A549 (cell line): ENCODE results near the gene BRSK2. TPM values are rescaled to one million over a fixed set of nuclear protein-coding genes. Genes with fewer than 3 reads are reported as not detected.

Source experiments
- ATAC-seq, 2 experiments: fragments of 200-7000 bp in 1 of 2; fragments of >200 bp in 1 of 2; cut with Nextera tagmentation in 1 of 2; cut with Tn5 transposase in 1 of 2; 3 replicates each; pipeline versions ENCODE4 v1.8.0 to v1.9.1; 2018 to 2020; ENCODE audit warnings: mild to moderate bottlenecking in 1 of 2, moderate library complexity in 1 of 2
- CTCF ChIA-PET: fragments of 300-600 bp; sonication (Branson Sonifier 250); formaldehyde crosslinking; extraction: SDS; loops from one replicate; lab custom pipeline; 2021; ENCODE audit warnings: antibody characterized with exemption, inconsistent platforms; lab: Yijun Ruan, JAX
- POLR2A ChIA-PET: fragments of 350-600 bp; formaldehyde crosslinking; extraction: SDS; loops from one replicate; lab custom pipeline; 2021; ENCODE audit warnings: antibody characterized with exemption, inconsistent platforms; lab: Yijun Ruan, JAX
- DNase-seq, 2 experiments: peaks; one replicate each; pipeline versions ENCODE4 v3.0.0 to v3.0.0-alpha.2; 2011 to 2016; ENCODE audit warnings: low read depth in 1 of 2, low spot score in 1 of 2
- FAIRE-seq: peaks from 2 replicates; lab custom pipeline; 2011; peaks lifted over from hg19 to GRCh38; lab: Jason Lieb, UNC
- H3K27ac ChIP-seq, 2 experiments: fragments of >200 bp; sonication (Bioruptor Twin); formaldehyde crosslinking; 3 replicates each; pipeline ENCODE4 v1.5.1; 2016 to 2017
- H3K4me1 ChIP-seq: fragments of >200 bp; sonication (Bioruptor Twin); formaldehyde crosslinking; 3 replicates; pipeline ENCODE4 v1.6.1; 2016
- H3K4me2 ChIP-seq: fragments of >200 bp; sonication (Bioruptor Twin); formaldehyde crosslinking; 3 replicates; pipeline ENCODE4 v1.6.1; 2016
- H3K4me3 ChIP-seq: fragments of >200 bp; sonication (Bioruptor Twin); formaldehyde crosslinking; 3 replicates; pipeline ENCODE4 v1.5.1; 2016
- H3K9me3 ChIP-seq: fragments of >200 bp; sonication (Bioruptor Twin); formaldehyde crosslinking; 3 replicates; pipeline ENCODE4 v1.6.1; 2016
- CEBPB ChIP-seq, 2 experiments: fragments of >200 bp in 1 of 2; sonication (Bioruptor Twin) in 1 of 2; formaldehyde crosslinking in 1 of 2; IDR thresholded peaks; 2 replicates each; pipeline ENCODE4 v1.6.1; 2012 to 2016
- CHD2 ChIP-seq: fragments of 150-350 bp; IDR thresholded peaks from 2 replicates; pipeline ENCODE4 v1.6.1; 2014; ENCODE audit warnings: low read length; ENCODE audit not compliant: partially characterized antibody
- ESRRA ChIP-seq: fragments of 150-350 bp; IDR thresholded peaks from 2 replicates; pipeline ENCODE4 v1.6.1; 2014; ENCODE audit warnings: mild to moderate bottlenecking, low read length, borderline replicate concordance
- FOSL2 ChIP-seq, 2 experiments: fragments of 450-650 bp in 1 of 2; fragments of >200 bp in 1 of 2; sonication (Bioruptor Twin) in 1 of 2; formaldehyde crosslinking; IDR thresholded peaks; 2 replicates each; pipeline versions ENCODE4 v1.5.0 to v1.6.1; 2016 to 2020; ENCODE audit warnings: mild to moderate bottlenecking in 1 of 2, moderate library complexity in 1 of 2
- JUN ChIP-seq, 2 experiments: fragments of >200 bp; sonication (Bioruptor Twin); formaldehyde crosslinking; IDR thresholded peaks; 2 replicates in 1 of 2; 3 replicates in 1 of 2; pipeline ENCODE4 v1.6.1; 2016 to 2017
- MAZ ChIP-seq: fragments of 150-350 bp; IDR thresholded peaks from 2 replicates; pipeline ENCODE4 v1.6.1; 2014; ENCODE audit warnings: antibody characterized with exemption, low read depth, low read length, borderline replicate concordance
- NPAS2 ChIP-seq: fragments of 250-450 bp; sonication (Bioruptor Pico); IDR thresholded peaks from 2 replicates; pipeline ENCODE4 v1.8.0; 2022; ENCODE audit warnings: mild to moderate bottlenecking, moderate library complexity, borderline replicate concordance
- PHF8 ChIP-seq: fragments of 200-600 bp; sonication (generic); IDR thresholded peaks from 2 replicates; pipeline ENCODE4 v1.6.1; 2016; ENCODE audit warnings: low read depth, mild to moderate bottlenecking, antibody characterized with exemption, moderate library complexity, borderline replicate concordance
- POLR2AphosphoS2 ChIP-seq: conservative IDR thresholded peaks from 2 replicates; pipeline ENCODE4 v1.6.1; 2012; ENCODE audit warnings: low read length, improper control_type of control experiment, inconsistent platforms
- RAD21 ChIP-seq, 2 experiments: fragments of >200 bp in 1 of 2; sonication (Bioruptor Twin) in 1 of 2; formaldehyde crosslinking in 1 of 2; IDR thresholded peaks in 1 of 2; conservative IDR thresholded peaks in 1 of 2; 2 replicates in 1 of 2; 3 replicates in 1 of 2; pipeline ENCODE4 v1.6.1; 2012 to 2018; ENCODE audit warnings: inconsistent platforms in 1 of 2
- RNF2 ChIP-seq: fragments of 200-600 bp; sonication (generic); IDR thresholded peaks from 2 replicates; pipeline ENCODE4 v1.6.1; 2016; ENCODE audit warnings: low read depth, mild to moderate bottlenecking, antibody characterized with exemption, moderate library complexity, borderline replicate concordance
- TFCP2L1 ChIP-seq: fragments of 250-450 bp; sonication (Bioruptor Pico); IDR thresholded peaks from 2 replicates; pipeline ENCODE4 v1.5.0; 2021; ENCODE audit warnings: mild to moderate bottlenecking
- TP53 ChIP-seq: fragments of 250-450 bp; sonication (Bioruptor Pico); IDR thresholded peaks from 2 replicates; pipeline ENCODE4 v1.5.0; 2021; ENCODE audit warnings: mild to moderate bottlenecking, moderate library complexity
- ZC3H11A ChIP-seq: fragments of 450-650 bp; IDR thresholded peaks from 2 replicates; pipeline ENCODE4 v1.6.1; 2014; ENCODE audit warnings: antibody characterized with exemption, mild to moderate bottlenecking
- WGBS: methylation state at CpG from one replicate; pipeline ENCODE4 v1.1.6; 2017; ENCODE audit errors: missing lambda C conversion rate; 5-methylcytosine and 5-hydroxymethylcytosine counted together
- polyA plus RNA-seq, 4 experiments: library from polyadenylated mRNA; depleted of rRNA in 3 of 4; stranded (reverse); fragments of >200 nt; fragmentation: RNase III in 1 of 4; extraction: RNeasy Plus Mini Kit Qiagen cat#74134 plus additional on column Dnase treatment in 1 of 4; gene quantifications; 2 replicates in 3 of 4; 3 replicates in 1 of 4; pipeline ENCODE4 v1.2.3, GENCODE V29; 2011 to 2017
- TF ChIP-seq, protein P1 (sequence below): fragments of 250-450 bp; sonication (Bioruptor Pico); IDR thresholded peaks from 2 replicates; pipeline ENCODE4 v1.5.0; 2021; ENCODE audit warnings: mild to moderate bottlenecking, moderate library complexity, borderline replicate concordance
- TF ChIP-seq, protein P2 (sequence below): IDR thresholded peaks from 2 replicates; pipeline ENCODE4 v1.6.1; 2012; ENCODE audit warnings: low read depth, borderline replicate concordance
- TF ChIP-seq, protein P3 (sequence below): fragments of >200 bp; sonication (Bioruptor Twin); formaldehyde crosslinking; IDR thresholded peaks from 2 replicates; pipeline ENCODE4 v1.6.1; 2016
- TF ChIP-seq, protein P4 (sequence below): fragments of 200-600 bp; sonication (generic); IDR thresholded peaks from 2 replicates; pipeline ENCODE4 v1.6.1; 2016; ENCODE audit warnings: antibody characterized with exemption, mild to moderate bottlenecking, moderate library complexity

Gene BRSK2
- polyA plus RNA-seq, 2 of the 4 experiments (the other 2 are of a cell fraction): 3.8 to 10.1 TPM

DNA sequence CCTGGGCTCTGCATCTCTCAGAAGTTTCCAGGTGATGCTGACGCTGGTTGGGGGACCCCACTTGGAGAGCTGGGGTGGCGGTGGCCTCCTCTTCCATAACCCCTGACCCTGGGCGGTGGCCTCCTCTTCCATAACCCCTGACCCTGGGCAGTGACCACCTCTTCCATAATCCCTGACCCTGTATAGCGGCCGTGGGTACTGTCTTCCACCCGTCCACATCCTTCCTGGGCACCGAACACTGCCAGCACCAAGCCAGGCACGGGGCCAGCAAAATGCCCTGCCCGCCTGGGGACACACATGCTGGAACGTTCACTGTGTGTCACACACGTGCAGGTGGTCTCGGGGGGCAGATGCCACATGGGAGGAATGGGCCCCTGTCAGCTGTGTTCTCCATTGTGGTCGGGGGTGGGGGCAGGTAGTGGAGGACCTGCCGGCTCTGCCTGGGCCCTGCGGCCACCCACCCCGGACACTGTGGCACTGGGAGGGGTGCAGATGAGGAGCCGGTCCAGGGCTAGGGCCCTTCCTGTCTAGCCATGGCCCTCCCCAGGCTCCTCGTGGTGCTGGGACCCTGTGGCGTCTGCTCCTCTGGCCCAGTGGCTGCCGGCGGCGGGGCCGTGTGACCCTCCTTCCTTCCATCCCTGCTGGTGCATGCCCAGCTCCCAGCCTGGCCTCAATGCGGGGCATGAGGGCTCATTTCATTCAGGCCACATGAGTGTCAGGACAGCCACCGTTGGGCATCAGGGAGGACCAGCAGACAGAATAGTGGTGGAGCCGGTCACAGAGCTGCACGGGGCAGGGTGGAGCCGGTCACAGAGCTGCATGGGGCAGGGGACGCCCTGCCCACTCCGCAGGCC lies 10.8 kb downstream of the BRSK2 start:
- ChIA-PET CTCF (interaction anchor here (0.6 kb wide), 1 partner anchor 14 kb away, joined by 3 read pairs; no protein-coding TSS in a partner anchor), POLR2A (no interaction called here)
- Histone ChIP-seq H3K4me2 (no peak overlapping the region), H3K4me3 (no peak overlapping the region), H3K4me1 (no peaks in the 10 kb centered on the region), H3K9me3 (no peaks in the 10 kb centered on the region), H3K27ac (no peak overlapping the region)
- WGBS: 86% methylated on average over 11 of the region's 30 CpGs
- no peak for TF ChIP-seq JUN (IDR thresholded peaks at IDR 0.05)
- TF ChIP-seq PHF8: no peak
- TF ChIP-seq, protein P1, sequence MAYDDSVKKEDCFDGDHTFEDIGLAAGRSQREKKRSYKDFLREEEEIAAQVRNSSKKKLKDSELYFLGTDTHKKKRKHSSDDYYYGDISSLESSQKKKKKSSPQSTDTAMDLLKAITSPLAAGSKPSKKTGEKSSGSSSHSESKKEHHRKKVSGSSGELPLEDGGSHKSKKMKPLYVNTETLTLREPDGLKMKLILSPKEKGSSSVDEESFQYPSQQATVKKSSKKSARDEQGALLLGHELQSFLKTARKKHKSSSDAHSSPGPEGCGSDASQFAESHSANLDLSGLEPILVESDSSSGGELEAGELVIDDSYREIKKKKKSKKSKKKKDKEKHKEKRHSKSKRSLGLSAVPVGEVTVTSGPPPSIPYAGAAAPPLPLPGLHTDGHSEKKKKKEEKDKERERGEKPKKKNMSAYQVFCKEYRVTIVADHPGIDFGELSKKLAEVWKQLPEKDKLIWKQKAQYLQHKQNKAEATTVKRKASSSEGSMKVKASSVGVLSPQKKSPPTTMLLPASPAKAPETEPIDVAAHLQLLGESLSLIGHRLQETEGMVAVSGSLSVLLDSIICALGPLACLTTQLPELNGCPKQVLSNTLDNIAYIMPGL (CRISPR knock-in tag): no peak
- no peak for TF ChIP-seq FOSL2 (IDR thresholded peaks at IDR 0.05)
- TF ChIP-seq FOSL2 (CRISPR knock-in tag; IDR thresholded peaks at IDR 0.05): no peak
- no peak for TF ChIP-seq MAZ
- no peak for TF ChIP-seq RNF2
- no peak for TF ChIP-seq TP53 (CRISPR knock-in tag)
- TF ChIP-seq POLR2AphosphoS2: no peak
- TF ChIP-seq ESRRA: no peak
- TF ChIP-seq, protein P2, sequence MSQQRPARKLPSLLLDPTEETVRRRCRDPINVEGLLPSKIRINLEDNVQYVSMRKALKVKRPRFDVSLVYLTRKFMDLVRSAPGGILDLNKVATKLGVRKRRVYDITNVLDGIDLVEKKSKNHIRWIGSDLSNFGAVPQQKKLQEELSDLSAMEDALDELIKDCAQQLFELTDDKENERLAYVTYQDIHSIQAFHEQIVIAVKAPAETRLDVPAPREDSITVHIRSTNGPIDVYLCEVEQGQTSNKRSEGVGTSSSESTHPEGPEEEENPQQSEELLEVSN: no peak
- no peak for TF ChIP-seq NPAS2 (CRISPR knock-in tag)
- TF ChIP-seq ZC3H11A: no peak
- TF ChIP-seq CHD2: no peak
- TF ChIP-seq TFCP2L1 (CRISPR knock-in tag): no peak
- TF ChIP-seq CEBPB (IDR thresholded peaks at IDR 0.05): no peak
- no peak for FAIRE-seq
- DNase-seq: no peak
- no peak; a peak in 1 of 6 replicates for ATAC-seq

DNA sequence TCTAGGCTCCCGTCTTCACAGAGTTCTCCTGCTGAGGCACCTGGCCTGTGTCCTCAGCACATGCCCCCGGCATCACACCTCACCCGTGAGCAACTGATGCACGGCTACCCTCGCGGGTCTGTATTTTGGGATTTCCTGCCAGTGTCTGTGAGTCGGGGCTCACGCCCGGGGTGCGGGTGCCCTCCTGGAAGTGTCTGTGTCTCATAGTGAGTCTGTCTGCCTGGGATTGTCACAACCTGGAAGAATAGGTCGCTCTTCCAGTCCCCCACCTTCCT lies 11.4 kb downstream of the BRSK2 start:
- Histone ChIP-seq H3K27ac (no peak overlapping the region), H3K9me3 (no peaks in the 10 kb centered on the region), H3K4me1 (no peaks in the 10 kb centered on the region), H3K4me3 (no peak overlapping the region), H3K4me2 (no peak overlapping the region)
- DNase-seq: no peak
- FAIRE-seq: no peak
- TF ChIP-seq RAD21 (conservative IDR thresholded peaks at IDR 0.05 in 1 of 2, IDR thresholded peaks at IDR 0.05 in 1 of 2): no peak
- 80% methylated on average over 10 of the region's 11 CpGs for WGBS
- POLR2A ChIA-PET: interaction anchor here (1.0 kb wide), 1 partner anchor 11 kb away, joined by 3 read pairs; the partner anchor contains the start of gene BRSK2
- CTCF ChIA-PET: interaction anchor here (0.6 kb wide), 1 partner anchor 14 kb away, joined by 3 read pairs; no protein-coding TSS in a partner anchor
- ATAC-seq: no peak

DNA sequence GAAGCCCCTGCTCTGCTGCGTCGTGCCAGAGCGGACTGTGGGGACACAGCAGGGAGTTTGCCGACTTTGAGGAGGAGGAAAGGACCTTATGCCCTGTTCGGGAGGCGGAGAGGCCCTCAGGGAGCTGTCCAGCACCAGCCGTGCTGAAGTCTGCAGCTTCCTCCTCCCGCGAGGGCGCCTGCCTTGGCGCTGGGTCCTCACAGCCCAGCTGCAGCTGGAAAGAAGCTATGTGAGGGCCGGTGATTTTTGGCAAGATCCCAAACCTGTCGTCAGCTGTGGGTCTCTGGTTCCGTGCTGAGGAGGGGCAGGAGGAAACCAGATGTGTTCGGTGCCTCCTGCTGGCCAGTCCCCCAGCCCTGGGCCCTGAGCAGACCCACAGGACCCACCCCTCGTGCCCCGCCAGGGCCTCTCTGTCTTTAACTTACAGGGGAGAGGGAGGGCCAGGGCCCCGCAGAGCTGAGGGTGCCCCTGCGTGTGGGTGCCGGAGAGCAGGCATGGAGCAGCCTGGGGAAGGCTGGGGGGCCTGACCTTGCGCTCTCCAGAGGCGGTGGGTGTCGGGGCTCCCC lies 12.0 kb downstream of the BRSK2 start:
- WGBS: 48% methylated on average over 8 of the region's 23 CpGs
- FAIRE-seq (no peak), ATAC-seq (peak; percentile 27 to 60; a peak in 3 of 6 replicates), DNase-seq (peak in 1 of 2 experiments; percentile 36)
- no peaks in the 10 kb centered on the region for H3K9me3 ChIP-seq
- ChIA-PET CTCF (interaction anchor here (0.8 to 1.2 kb wide), 4 partner anchors 9 to 113 kb away, joined by 3 to 4 read pairs (median 4); no protein-coding TSS in a partner anchor), POLR2A (interaction anchor here (1.0 kb wide), 1 partner anchor 12 kb away, joined by 3 read pairs; the partner anchor contains the start of gene BRSK2)
- H3K4me3 ChIP-seq: no peak overlapping the region
- TF ChIP-seq, protein P3, sequence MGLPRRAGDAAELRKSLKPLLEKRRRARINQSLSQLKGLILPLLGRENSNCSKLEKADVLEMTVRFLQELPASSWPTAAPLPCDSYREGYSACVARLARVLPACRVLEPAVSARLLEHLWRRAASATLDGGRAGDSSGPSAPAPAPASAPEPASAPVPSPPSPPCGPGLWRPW: no peak
- TF ChIP-seq, protein P4, sequence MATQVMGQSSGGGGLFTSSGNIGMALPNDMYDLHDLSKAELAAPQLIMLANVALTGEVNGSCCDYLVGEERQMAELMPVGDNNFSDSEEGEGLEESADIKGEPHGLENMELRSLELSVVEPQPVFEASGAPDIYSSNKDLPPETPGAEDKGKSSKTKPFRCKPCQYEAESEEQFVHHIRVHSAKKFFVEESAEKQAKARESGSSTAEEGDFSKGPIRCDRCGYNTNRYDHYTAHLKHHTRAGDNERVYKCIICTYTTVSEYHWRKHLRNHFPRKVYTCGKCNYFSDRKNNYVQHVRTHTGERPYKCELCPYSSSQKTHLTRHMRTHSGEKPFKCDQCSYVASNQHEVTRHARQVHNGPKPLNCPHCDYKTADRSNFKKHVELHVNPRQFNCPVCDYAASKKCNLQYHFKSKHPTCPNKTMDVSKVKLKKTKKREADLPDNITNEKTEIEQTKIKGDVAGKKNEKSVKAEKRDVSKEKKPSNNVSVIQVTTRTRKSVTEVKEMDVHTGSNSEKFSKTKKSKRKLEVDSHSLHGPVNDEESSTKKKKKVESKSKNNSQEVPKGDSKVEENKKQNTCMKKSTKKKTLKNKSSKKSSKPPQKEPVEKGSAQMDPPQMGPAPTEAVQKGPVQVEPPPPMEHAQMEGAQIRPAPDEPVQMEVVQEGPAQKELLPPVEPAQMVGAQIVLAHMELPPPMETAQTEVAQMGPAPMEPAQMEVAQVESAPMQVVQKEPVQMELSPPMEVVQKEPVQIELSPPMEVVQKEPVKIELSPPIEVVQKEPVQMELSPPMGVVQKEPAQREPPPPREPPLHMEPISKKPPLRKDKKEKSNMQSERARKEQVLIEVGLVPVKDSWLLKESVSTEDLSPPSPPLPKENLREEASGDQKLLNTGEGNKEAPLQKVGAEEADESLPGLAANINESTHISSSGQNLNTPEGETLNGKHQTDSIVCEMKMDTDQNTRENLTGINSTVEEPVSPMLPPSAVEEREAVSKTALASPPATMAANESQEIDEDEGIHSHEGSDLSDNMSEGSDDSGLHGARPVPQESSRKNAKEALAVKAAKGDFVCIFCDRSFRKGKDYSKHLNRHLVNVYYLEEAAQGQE: peak; percentile 95
- H3K4me2 ChIP-seq: no peak overlapping the region
- no peak overlapping the region for H3K27ac ChIP-seq
- no peaks in the 10 kb centered on the region for H3K4me1 ChIP-seq
